SK-N-MC (cell line): ENCODE data around the gene CACNA1B.

Experiments
- EZH2 ChIP-seq: fragments of 200-600 bp; sonication (generic); IDR thresholded peaks from one replicate; pipeline ENCODE4 v1.6.1; 2017; ENCODE audit warnings: antibody characterized with exemption
- POLR2AphosphoS5 ChIP-seq: IDR thresholded peaks from 2 replicates; pipeline ENCODE4 v1.6.1; 2012; ENCODE audit warnings: mild to moderate bottlenecking, low read depth, low read length, borderline replicate concordance

DNA sequence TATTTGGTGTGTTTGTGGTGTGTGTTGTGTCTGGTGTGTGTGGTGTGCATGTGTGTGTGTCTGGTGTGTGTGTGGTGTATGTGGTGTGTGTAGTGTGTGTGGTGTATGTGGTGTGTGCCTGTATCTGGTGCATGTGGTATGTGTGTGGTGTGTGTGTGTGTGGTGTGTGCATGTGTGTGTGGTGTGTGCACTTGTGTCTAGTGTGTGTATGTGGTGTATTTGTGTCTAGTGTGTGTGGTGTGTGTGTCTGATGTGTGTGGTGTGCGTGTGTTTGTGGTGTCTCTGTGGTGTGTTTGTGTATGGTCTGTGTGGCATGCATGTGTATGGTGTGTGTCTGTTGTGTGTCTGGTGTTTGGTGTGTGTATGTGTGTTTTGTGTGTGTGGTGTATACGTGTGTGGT is 71.1 kb downstream of the CACNA1B start:
- TF ChIP-seq POLR2AphosphoS5 (no peak), EZH2 (no peak)
